ENCODE data around the gene STIM2. TPM values are rescaled to one million over a fixed set of nuclear protein-coding genes. Genes with fewer than 3 reads are reported as not detected.

Gene STIM2
- total RNA-seq, 1 experiment from 2014 or later, result 59.0 TPM

DNA sequence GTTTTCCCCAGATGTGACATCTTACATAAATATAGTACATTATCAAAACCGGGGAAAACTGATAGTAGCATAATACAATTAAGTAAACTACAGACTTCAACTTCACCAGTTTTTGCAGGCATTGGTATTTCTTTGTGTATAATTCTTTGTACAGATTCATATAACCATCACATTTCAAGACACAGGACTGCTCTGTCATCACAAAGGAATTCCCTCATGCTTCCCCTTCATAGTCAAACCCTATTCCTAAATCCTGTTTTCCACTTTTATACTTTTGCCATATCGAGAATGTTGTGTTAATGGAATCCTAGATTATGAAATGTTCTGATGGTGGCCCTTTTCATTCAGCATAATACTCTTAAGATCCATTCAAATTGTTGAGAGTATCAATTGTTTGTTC is 36.0 kb downstream of the STIM2 start:
- Histone ChIP-seq H3K27me3 (replicated peaks; ENCODE audit: insufficient read depth, low read depth, low read length, poor library complexity) (no peaks in the 10 kb centered on the region), H3K36me3 (ENCODE audit: insufficient read depth, low read length, poor library complexity, severe bottlenecking) (no peaks in the 10 kb centered on the region), H3K27ac (ENCODE audit: low read depth, low read length, poor library complexity, severe bottlenecking) (no peak overlapping the region), H3K4me1 (ENCODE audit: insufficient read depth, low read length, poor library complexity, severe bottlenecking) (peaks cover 45% of the 10 kb centered on the region), H3K9me3 (ENCODE audit: low read depth, low read length, poor library complexity, severe bottlenecking) (no peaks in the 10 kb centered on the region), H3K4me3 (ENCODE audit: low read depth, low read length, poor library complexity, severe bottlenecking) (no peak overlapping the region)
- ChIA-PET POLR2A (ENCODE audit: low non-redundant PET) (no interaction called here), CTCF (no interaction called here)
- no peak for TF ChIP-seq EZH2 (IDR thresholded peaks at IDR 0.05; ENCODE audit: borderline replicate concordance, low read depth, low read length, poor library complexity, severe bottlenecking)
- TF ChIP-seq, protein P1, sequence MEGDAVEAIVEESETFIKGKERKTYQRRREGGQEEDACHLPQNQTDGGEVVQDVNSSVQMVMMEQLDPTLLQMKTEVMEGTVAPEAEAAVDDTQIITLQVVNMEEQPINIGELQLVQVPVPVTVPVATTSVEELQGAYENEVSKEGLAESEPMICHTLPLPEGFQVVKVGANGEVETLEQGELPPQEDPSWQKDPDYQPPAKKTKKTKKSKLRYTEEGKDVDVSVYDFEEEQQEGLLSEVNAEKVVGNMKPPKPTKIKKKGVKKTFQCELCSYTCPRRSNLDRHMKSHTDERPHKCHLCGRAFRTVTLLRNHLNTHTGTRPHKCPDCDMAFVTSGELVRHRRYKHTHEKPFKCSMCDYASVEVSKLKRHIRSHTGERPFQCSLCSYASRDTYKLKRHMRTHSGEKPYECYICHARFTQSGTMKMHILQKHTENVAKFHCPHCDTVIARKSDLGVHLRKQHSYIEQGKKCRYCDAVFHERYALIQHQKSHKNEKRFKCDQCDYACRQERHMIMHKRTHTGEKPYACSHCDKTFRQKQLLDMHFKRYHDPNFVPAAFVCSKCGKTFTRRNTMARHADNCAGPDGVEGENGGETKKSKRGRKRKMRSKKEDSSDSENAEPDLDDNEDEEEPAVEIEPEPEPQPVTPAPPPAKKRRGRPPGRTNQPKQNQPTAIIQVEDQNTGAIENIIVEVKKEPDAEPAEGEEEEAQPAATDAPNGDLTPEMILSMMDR (conservative IDR thresholded peaks at IDR 0.05; ENCODE audit: low read depth, low read length), result no peak
- DNase-seq (ENCODE audit: low spot score), result no peak
- no TSS peak for BruUV-seq (replicated peaks)
- intact Hi-C loops (cut with micrococcal nuclease; ENCODE audit: unreplicated experiment), result no loop called here

DNA sequence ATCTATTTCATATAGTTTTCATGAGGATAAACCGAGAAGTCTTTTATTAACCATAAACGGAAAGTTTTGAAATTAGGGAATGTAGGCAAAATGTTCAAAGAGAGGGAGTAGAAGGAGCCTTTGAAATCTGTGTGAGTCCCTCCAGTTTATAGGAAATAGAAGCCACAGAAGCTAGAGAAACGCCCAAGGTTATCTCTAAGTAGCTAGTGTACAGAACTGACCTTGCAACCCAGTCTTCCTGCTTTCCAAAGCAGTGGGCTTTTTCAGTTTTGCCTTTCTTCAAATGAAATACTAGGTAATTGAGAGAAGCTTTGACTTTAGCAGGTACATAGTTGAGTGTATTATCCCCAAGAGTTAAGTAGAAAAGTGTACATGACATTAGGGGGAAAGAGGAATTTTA is 39.4 kb downstream of the STIM2 start:
- Histone ChIP-seq H3K9me3 (ENCODE audit: low read depth, low read length, poor library complexity, severe bottlenecking) (no peaks in the 10 kb centered on the region), H3K36me3 (ENCODE audit: insufficient read depth, low read length, poor library complexity, severe bottlenecking) (no peaks in the 10 kb centered on the region), H3K27me3 (replicated peaks; ENCODE audit: insufficient read depth, low read depth, low read length, poor library complexity) (no peaks in the 10 kb centered on the region), H3K27ac (ENCODE audit: low read depth, low read length, poor library complexity, severe bottlenecking) (peak overlapping the region; percentile 66), H3K4me3 (ENCODE audit: low read depth, low read length, poor library complexity, severe bottlenecking) (no peak overlapping the region), H3K4me1 (ENCODE audit: insufficient read depth, low read length, poor library complexity, severe bottlenecking) (peaks cover 79% of the 10 kb centered on the region)
- no TSS peak for BruUV-seq (replicated peaks)
- intact Hi-C loops (cut with micrococcal nuclease; ENCODE audit: unreplicated experiment), result no loop called here
- ChIA-PET CTCF (interaction anchor here (0.7 kb wide), 1 partner anchor 9 kb away, joined by 8 read pairs; no protein-coding TSS in a partner anchor), POLR2A (ENCODE audit: low non-redundant PET) (no interaction called here)
- peak; percentile 22 for DNase-seq (ENCODE audit: low spot score)
- no peak for TF ChIP-seq EZH2 (IDR thresholded peaks at IDR 0.05; ENCODE audit: borderline replicate concordance, low read depth, low read length, poor library complexity, severe bottlenecking)
- TF ChIP-seq, protein P1 (conservative IDR thresholded peaks at IDR 0.05; ENCODE audit: low read depth, low read length), result no peak

DNA sequence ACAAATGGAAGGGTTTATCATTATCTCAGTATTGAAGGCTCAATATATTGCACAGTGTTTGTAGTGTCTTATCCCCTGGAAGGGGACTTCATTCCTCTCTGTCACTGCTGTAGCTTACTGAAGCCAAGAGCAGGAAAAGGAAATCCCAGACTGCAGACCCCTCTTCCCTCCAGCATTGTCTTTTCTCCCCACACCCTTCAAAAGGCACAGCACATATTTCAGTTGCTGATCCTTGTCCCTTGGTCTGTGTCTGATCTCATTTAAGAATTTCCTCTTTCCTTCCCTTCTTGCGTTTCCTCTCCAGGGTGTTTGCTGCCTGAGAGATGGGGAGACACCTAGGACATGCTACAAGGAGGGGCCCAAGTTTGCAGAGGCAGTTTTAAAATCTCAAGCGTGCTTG is 40.1 kb downstream of the STIM2 start:
- ChIA-PET CTCF (interaction anchor here (0.7 kb wide), 1 partner anchor 10 kb away, joined by 8 read pairs; no protein-coding TSS in a partner anchor), POLR2A (ENCODE audit: low non-redundant PET) (no interaction called here)
- intact Hi-C loops (cut with micrococcal nuclease; ENCODE audit: unreplicated experiment), result no loop called here
- Histone ChIP-seq H3K4me3 (ENCODE audit: low read depth, low read length, poor library complexity, severe bottlenecking) (no peak overlapping the region), H3K4me1 (ENCODE audit: insufficient read depth, low read length, poor library complexity, severe bottlenecking) (peaks cover 84% of the 10 kb centered on the region), H3K27me3 (replicated peaks; ENCODE audit: insufficient read depth, low read depth, low read length, poor library complexity) (no peaks in the 10 kb centered on the region), H3K9me3 (ENCODE audit: low read depth, low read length, poor library complexity, severe bottlenecking) (no peaks in the 10 kb centered on the region), H3K36me3 (ENCODE audit: insufficient read depth, low read length, poor library complexity, severe bottlenecking) (no peaks in the 10 kb centered on the region), H3K27ac (ENCODE audit: low read depth, low read length, poor library complexity, severe bottlenecking) (peak overlapping the region; percentile 66)
- BruUV-seq (replicated peaks), result no TSS peak
- TF ChIP-seq, protein P1 (conservative IDR thresholded peaks at IDR 0.05; ENCODE audit: low read depth, low read length), result no peak
- TF ChIP-seq EZH2 (IDR thresholded peaks at IDR 0.05; ENCODE audit: borderline replicate concordance, low read depth, low read length, poor library complexity, severe bottlenecking), result no peak
- peak; percentile 53 for DNase-seq (ENCODE audit: low spot score)
